Cardiac fibroblast (primary cell): ENCODE results near the gene SLC1A2.

Source experiments
- DNase-seq, 2 donors: peaks; one replicate each; pipeline versions ENCODE4 v3.0.0 to v3.0.0-alpha.2; 2010; ENCODE audit warnings: low read depth in 2 of 2
- H3K4me3 ChIP-seq, 2 donors: replicated peaks in 1 of 2; 1 replicate in 1 of 2; 2 replicates in 1 of 2; pipeline ENCODE4 v1.5.1; 2011; ENCODE audit warnings: low read depth in 2 of 2, low read length in 2 of 2, mild to moderate bottlenecking in 2 of 2, moderate library complexity in 1 of 2
- CTCF ChIP-seq: IDR thresholded peaks from one replicate; pipeline ENCODE4 v1.5.1; 2011; ENCODE audit warnings: low read depth, mild to moderate bottlenecking, low read length, inconsistent platforms

Gene SLC1A2

DNA sequence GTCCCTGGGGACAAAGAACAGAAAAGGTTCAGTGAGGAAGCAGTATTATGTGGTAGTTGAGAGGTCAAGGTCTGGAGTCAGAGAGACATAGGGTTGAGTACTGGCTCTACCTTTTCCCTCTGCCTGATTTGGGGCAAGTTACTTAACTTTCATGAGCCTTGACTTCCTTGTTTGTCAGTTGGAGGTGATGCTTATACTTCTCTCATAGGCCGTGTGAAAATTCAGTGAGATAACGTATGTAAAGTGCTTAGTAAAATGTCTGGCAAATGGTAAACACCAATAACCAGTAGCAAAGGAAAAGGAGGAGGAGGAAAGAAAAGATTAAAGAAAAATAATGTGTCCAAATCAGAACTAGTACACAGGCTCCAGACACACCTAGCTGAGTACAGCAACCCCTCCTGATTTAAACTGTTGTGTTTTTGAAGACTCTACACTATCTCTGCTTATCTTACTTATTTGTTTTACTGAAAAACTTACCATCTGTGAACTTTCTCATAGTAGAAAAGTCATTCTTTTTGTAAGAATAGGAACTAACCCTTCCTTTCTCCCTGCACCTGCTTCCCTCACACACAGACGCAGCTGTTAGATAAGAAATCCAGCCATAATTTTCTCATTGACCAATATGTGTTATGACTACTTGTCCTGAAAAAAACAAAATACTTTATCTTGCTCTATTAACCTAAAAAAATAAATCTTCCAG is 153.5 kb downstream of the SLC1A2 start:
- DNase-seq: no peak
- no peak for TF ChIP-seq CTCF
- H3K4me3 ChIP-seq: no peak overlapping the region

- no peak overlapping the region for H3K4me3 ChIP-seq
- no peak for DNase-seq
- no peak for TF ChIP-seq CTCF
These were observed 156.6 kb downstream of the SLC1A2 start for GRCh38 chr11:35262735-35263134.

- H3K4me3 ChIP-seq: no peak overlapping the region
- TF ChIP-seq CTCF: no peak
- no peak for DNase-seq
These were observed 157.3 kb downstream of the SLC1A2 start for GRCh38 chr11:35262056-35262455.

DNA sequence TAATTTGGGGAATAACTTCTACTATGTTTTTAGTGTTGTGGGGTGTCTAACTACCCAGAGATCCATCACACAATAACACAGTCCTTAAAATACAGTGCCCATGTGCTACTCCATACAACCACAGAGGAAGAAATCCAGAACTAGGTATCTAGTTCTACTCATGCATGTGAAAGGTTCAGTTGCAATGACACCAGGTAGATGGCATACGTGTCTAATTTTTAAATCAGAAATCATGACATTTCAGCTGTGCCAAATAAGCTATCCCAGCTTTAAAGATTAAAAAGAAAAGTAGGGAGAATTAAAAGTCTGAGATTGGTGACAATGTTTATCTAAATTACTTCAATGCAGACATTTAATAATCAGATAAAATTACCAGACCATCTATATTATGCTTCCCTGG is 158.2 kb downstream of the SLC1A2 start:
- no peak overlapping the region for H3K4me3 ChIP-seq
- no peak for TF ChIP-seq CTCF
- no peak for DNase-seq

DNA sequence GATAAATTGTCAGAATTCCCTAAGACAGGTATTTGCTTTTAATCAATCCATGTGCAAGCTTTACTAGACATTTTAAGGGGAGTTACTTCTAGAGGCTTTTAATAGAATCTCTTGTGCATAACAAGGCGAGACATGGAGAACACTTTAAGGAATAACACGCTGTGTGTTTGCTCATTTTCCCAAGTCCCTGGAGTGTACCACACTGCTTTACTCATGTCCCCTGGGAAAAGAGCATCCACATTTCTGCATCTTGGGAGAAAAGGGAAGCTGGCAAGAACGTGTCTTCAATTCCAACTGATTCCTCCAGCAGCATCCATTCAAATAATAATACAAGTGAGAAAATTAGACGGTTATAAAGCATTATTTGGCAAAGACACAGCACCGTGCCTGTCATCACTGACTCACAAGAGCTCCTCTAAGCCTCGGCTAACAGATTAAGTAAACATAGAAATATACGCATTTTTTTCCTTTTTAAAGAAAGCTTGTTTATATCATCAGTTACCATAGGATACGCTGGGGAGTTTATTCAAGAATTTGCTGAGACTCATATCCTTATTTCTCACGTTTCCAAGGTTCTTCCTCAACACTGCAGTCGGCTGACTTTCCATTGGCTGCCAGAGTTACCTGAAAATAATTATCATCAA is 158.9 kb downstream of the SLC1A2 start:
- H3K4me3 ChIP-seq: no peak overlapping the region
- TF ChIP-seq CTCF: no peak
- peak; percentile 79 to 89 for DNase-seq

- no peak overlapping the region for H3K4me3 ChIP-seq
- DNase-seq: no peak
- no peak for TF ChIP-seq CTCF
These were observed 159.8 kb downstream of the SLC1A2 start for GRCh38 chr11:35259529-35259928.
